ENCODE results near the gene UBE3A. TPM values are rescaled to one million over a fixed set of nuclear protein-coding genes. Genes with fewer than 3 reads are reported as not detected.
A peak's percentile ranks its signal among the peaks of the same experiment; 100 is the strongest.

The UBE3A gene
- total and polyA plus RNA-seq, 9 of the 15 experiments (the other 6 are each of a cell fraction or from before 2014, with no cell fraction given): 29.3 to 103 (median 60.2) TPM

DNA sequence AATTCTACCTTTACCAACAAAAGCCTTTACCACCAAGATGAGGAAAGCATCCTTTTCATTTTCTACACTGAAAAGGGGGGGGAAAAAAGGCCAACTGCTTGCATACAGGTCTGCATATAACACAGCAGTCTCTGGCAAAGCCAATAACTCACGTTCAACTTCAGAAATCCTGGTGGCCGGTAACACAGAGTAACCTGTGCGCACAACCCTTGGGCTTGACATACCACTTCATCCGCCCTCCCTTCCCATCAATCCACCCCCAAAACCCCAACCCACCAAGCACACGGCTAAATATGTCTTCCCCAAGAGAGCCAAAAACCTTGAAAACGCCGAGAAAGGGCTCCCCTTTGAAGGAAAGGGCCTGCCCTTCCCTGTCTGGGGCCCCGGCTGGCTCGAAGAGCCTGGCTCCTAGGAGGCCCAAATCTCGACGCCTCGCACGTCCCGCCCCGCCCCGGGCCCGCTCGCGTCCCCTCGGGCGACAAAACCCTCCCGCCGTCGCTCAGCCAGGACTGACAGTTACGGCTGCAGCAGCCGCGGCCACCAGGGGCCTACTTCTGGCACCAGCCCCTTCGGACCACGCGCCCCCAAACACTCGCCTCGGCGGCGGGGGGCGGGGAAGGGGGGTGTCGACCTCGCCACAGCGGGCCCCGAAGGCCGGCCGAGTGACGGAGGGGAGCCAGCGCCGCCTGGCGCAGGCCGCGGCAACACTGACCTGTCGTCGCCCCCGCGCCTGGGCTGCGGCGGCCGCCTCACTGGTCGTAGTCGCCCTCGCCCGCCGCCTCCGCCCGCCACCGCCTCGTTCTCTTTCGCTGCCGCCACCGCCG lies 835 bp downstream of the UBE3A start (continued):
- TF ChIP-seq GTF3C2 (IDR thresholded peaks at IDR 0.05; ENCODE audit: borderline replicate concordance, extremely low read depth, insufficient read length) (no peak), MAX (CRISPR knock-in tag; IDR thresholded peaks at IDR 0.05) (peak; percentile 61), KAT2B (IDR thresholded peaks at IDR 0.05; ENCODE audit: low read depth, low read length) (no peak), SFPQ (IDR thresholded peaks at IDR 0.05; ENCODE audit: low read depth, low read length) (no peak), RUNX1 (IDR thresholded peaks at IDR 0.05; ENCODE audit: low read depth) (no peak), ZNF785 (CRISPR knock-in tag; IDR thresholded peaks at IDR 0.05) (no peak), CHCHD3 (CRISPR knock-in tag; IDR thresholded peaks at IDR 0.05) (no peak), NFATC3 (IDR thresholded peaks at IDR 0.05) (no peak), MTA1 (IDR thresholded peaks at IDR 0.05; ENCODE audit: borderline replicate concordance) (no peak), FUS (optimal IDR thresholded peaks at IDR 0.05; ENCODE audit: low read depth, low read length) (no peak), CSDE1 (IDR thresholded peaks at IDR 0.05) (no peak), FOXP4 (CRISPR knock-in tag; IDR thresholded peaks at IDR 0.05; ENCODE audit: borderline replicate concordance) (no peak), THRAP3 (IDR thresholded peaks at IDR 0.05; ENCODE audit: borderline replicate concordance) (no peak), L3MBTL2 (IDR thresholded peaks at IDR 0.05) (peak; percentile 84)
- TF ChIP-seq, protein P1, sequence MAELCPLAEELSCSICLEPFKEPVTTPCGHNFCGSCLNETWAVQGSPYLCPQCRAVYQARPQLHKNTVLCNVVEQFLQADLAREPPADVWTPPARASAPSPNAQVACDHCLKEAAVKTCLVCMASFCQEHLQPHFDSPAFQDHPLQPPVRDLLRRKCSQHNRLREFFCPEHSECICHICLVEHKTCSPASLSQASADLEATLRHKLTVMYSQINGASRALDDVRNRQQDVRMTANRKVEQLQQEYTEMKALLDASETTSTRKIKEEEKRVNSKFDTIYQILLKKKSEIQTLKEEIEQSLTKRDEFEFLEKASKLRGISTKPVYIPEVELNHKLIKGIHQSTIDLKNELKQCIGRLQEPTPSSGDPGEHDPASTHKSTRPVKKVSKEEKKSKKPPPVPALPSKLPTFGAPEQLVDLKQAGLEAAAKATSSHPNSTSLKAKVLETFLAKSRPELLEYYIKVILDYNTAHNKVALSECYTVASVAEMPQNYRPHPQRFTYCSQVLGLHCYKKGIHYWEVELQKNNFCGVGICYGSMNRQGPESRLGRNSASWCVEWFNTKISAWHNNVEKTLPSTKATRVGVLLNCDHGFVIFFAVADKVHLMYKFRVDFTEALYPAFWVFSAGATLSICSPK (IDR thresholded peaks at IDR 0.05; ENCODE audit: borderline replicate concordance): no peak
- TF ChIP-seq, protein P2, sequence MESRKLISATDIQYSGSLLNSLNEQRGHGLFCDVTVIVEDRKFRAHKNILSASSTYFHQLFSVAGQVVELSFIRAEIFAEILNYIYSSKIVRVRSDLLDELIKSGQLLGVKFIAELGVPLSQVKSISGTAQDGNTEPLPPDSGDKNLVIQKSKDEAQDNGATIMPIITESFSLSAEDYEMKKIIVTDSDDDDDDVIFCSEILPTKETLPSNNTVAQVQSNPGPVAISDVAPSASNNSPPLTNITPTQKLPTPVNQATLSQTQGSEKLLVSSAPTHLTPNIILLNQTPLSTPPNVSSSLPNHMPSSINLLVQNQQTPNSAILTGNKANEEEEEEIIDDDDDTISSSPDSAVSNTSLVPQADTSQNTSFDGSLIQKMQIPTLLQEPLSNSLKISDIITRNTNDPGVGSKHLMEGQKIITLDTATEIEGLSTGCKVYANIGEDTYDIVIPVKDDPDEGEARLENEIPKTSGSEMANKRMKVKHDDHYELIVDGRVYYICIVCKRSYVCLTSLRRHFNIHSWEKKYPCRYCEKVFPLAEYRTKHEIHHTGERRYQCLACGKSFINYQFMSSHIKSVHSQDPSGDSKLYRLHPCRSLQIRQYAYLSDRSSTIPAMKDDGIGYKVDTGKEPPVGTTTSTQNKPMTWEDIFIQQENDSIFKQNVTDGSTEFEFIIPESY (CRISPR knock-in tag; IDR thresholded peaks at IDR 0.05): no peak
